HepG2 (cell line): ENCODE data around the gene DRC7. TPM values are rescaled to one million over a fixed set of nuclear protein-coding genes. Genes with fewer than 3 reads are reported as not detected.

ENCODE experiments used
- AKAP8 ChIP-seq: sonication (generic); formaldehyde crosslinking; IDR thresholded peaks from 2 replicates; pipeline ENCODE4 v1.5.1; 2020; ENCODE audit warnings: mild to moderate bottlenecking, missing genetic modification reagents
- ELF1 ChIP-seq: sonication (generic); formaldehyde crosslinking; IDR thresholded peaks from 2 replicates; pipeline ENCODE4 v1.4.0; 2020; ENCODE audit warnings: missing genetic modification reagents
- FOSL2 ChIP-seq: sonication (generic); formaldehyde crosslinking; IDR thresholded peaks from 2 replicates; pipeline ENCODE4 v1.4.0; 2020; ENCODE audit warnings: missing genetic modification reagents
- HHEX ChIP-seq: IDR thresholded peaks from 2 replicates; pipeline ENCODE4 v1.6.1; 2016; ENCODE audit warnings: control low read depth
- KDM2A ChIP-seq: sonication (generic); formaldehyde crosslinking; IDR thresholded peaks from 2 replicates; pipeline ENCODE4 v1.4.0; 2020; ENCODE audit warnings: low read depth, missing genetic modification reagents, borderline replicate concordance
- KLF15 ChIP-seq: sonication (generic); formaldehyde crosslinking; IDR thresholded peaks from 2 replicates; pipeline ENCODE4 v1.8.1; 2023; ENCODE audit warnings: borderline replicate concordance, mild to moderate bottlenecking, inconsistent platforms, missing genetic modification reagents, mixed read lengths
- MLX ChIP-seq: IDR thresholded peaks from 2 replicates; pipeline ENCODE4 v1.6.1; 2016
- NCOA1 ChIP-seq: sonication (generic); formaldehyde crosslinking; IDR thresholded peaks from 2 replicates; pipeline ENCODE4 v1.9.0; 2021; ENCODE audit warnings: missing genetic modification reagents
- POLR2AphosphoS5 ChIP-seq: IDR thresholded peaks from 2 replicates; pipeline ENCODE4 v1.6.1; 2012; ENCODE audit warnings: low read depth, low read length
- SOX13 ChIP-seq, 3 experiments: fragments of 450-650 bp in 1 of 3; sonication (generic) in 1 of 3; formaldehyde crosslinking in 1 of 3; IDR thresholded peaks in 2 of 3; conservative IDR thresholded peaks in 1 of 3; 2 replicates each; pipeline versions ENCODE4 v1.5.0 to v1.6.1; 2016 to 2020; ENCODE audit warnings: antibody characterized with exemption in 1 of 3, mild to moderate bottlenecking in 1 of 3, missing compliant biosample characterization in 1 of 3, missing genetic modification reagents in 1 of 3, moderate library complexity in 1 of 3
- TEAD2 ChIP-seq: sonication (generic); formaldehyde crosslinking; IDR thresholded peaks from 2 replicates; pipeline ENCODE4 v1.9.0; 2021; ENCODE audit warnings: missing genetic modification reagents
- ZNF17 ChIP-seq: sonication (generic); formaldehyde crosslinking; IDR thresholded peaks from 2 replicates; pipeline ENCODE4 v1.5.0; 2020; ENCODE audit warnings: mild to moderate bottlenecking, missing genetic modification reagents
- ZNF782 ChIP-seq: sonication (generic); formaldehyde crosslinking; IDR thresholded peaks from 2 replicates; pipeline ENCODE4 v1.4.0; 2020; ENCODE audit warnings: missing genetic modification reagents, mild to moderate bottlenecking, borderline replicate concordance
- ZUFSP ChIP-seq: sonication (generic); formaldehyde crosslinking; IDR thresholded peaks from 2 replicates; pipeline ENCODE4 v1.9.0; 2021; ENCODE audit warnings: missing genetic modification reagents, mild to moderate bottlenecking, borderline replicate concordance
- polyA plus RNA-seq, 8 experiments: library from polyadenylated mRNA; depleted of rRNA in 3 of 8; stranded (reverse) in 7 of 8; unstranded in 1 of 8; fragments of >200 nt; fragmentation: Illumina TruSeq in 4 of 8; extraction: Trizol in 4 of 8; gene quantifications; 2 replicates each; pipeline versions ENCODE4 v1.2.1 to v1.2.3, GENCODE V29; 2011 to 2016; ENCODE audit warnings: low read depth in 4 of 8, missing spikeins in 1 of 8, mixed read lengths in 1 of 8; ENCODE audit not compliant: insufficient read depth in 1 of 8
- total RNA-seq, 5 experiments: library from RNA; depleted of rRNA; stranded (reverse); fragments of >200 nt; fragmentation: Illumina TruSeq; extraction: Trizol; gene quantifications; 2 replicates each; pipeline ENCODE4 v1.2.3, GENCODE V29; 2016; ENCODE audit warnings: low read depth in 1 of 5
- TF ChIP-seq, protein P1 (sequence below): sonication (generic); formaldehyde crosslinking; IDR thresholded peaks from 2 replicates; pipeline ENCODE4 v1.4.0; 2020; ENCODE audit warnings: missing genetic modification reagents
- TF ChIP-seq, protein P2 (sequence below): sonication (generic); formaldehyde crosslinking; IDR thresholded peaks from 2 replicates; pipeline ENCODE4 v1.4.0; 2020; ENCODE audit warnings: missing genetic modification reagents, borderline replicate concordance
- TF ChIP-seq, protein P3 (sequence below): sonication (generic); formaldehyde crosslinking; IDR thresholded peaks from 2 replicates; pipeline ENCODE4 v1.4.0; 2020; ENCODE audit warnings: mild to moderate bottlenecking, missing genetic modification reagents

Gene DRC7
- total and polyA plus RNA-seq, 2 of the 13 experiments (the other 11 are each of a cell fraction or from before 2014, with no cell fraction given) = 2.7 to 3.4 TPM

GRCh38 chr16:57734925-57735754 is 40.5 kb downstream of the DRC7 start (continued):
- TF ChIP-seq ZUFSP (CRISPR knock-in tag) (no peak), AKAP8 (CRISPR knock-in tag) (0 out of 2 replicates have a peak, but pooled peaks have one; percentile 88), ZNF782 (CRISPR knock-in tag) (0 out of 2 replicates have a peak, but pooled peaks have one; percentile 23), HHEX (no peak), MLX (no peak), KDM2A (CRISPR knock-in tag) (peak; percentile 54; the same call in 1 of the 2 replicates), ZNF17 (CRISPR knock-in tag) (no peak; the same call in 1 of the 2 replicates), TEAD2 (CRISPR knock-in tag) (no peak), NCOA1 (CRISPR knock-in tag) (peak; percentile 83; the same call in 1 of the 2 replicates), ELF1 (CRISPR knock-in tag) (peak; percentile 91), KLF15 (peak; percentile 84; the same call in 1 of the 2 replicates), POLR2AphosphoS5 (peak; percentile 84), FOSL2 (CRISPR knock-in tag) (peak; percentile 19; the same call in 1 of the 2 replicates), SOX13 (IDR thresholded peaks at IDR 0.05) (no peak), SOX13 (CRISPR knock-in tag; conservative IDR thresholded peaks at IDR 0.05 in 1 of 2, IDR thresholded peaks at IDR 0.05 in 1 of 2) (peak in 1 of 2 experiments; percentile 20; a peak in 1 of 4 replicates)
- TF ChIP-seq, protein P1, sequence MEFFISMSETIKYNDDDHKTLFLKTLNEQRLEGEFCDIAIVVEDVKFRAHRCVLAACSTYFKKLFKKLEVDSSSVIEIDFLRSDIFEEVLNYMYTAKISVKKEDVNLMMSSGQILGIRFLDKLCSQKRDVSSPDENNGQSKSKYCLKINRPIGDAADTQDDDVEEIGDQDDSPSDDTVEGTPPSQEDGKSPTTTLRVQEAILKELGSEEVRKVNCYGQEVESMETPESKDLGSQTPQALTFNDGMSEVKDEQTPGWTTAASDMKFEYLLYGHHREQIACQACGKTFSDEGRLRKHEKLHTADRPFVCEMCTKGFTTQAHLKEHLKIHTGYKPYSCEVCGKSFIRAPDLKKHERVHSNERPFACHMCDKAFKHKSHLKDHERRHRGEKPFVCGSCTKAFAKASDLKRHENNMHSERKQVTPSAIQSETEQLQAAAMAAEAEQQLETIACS = no peak
- TF ChIP-seq, protein P2, sequence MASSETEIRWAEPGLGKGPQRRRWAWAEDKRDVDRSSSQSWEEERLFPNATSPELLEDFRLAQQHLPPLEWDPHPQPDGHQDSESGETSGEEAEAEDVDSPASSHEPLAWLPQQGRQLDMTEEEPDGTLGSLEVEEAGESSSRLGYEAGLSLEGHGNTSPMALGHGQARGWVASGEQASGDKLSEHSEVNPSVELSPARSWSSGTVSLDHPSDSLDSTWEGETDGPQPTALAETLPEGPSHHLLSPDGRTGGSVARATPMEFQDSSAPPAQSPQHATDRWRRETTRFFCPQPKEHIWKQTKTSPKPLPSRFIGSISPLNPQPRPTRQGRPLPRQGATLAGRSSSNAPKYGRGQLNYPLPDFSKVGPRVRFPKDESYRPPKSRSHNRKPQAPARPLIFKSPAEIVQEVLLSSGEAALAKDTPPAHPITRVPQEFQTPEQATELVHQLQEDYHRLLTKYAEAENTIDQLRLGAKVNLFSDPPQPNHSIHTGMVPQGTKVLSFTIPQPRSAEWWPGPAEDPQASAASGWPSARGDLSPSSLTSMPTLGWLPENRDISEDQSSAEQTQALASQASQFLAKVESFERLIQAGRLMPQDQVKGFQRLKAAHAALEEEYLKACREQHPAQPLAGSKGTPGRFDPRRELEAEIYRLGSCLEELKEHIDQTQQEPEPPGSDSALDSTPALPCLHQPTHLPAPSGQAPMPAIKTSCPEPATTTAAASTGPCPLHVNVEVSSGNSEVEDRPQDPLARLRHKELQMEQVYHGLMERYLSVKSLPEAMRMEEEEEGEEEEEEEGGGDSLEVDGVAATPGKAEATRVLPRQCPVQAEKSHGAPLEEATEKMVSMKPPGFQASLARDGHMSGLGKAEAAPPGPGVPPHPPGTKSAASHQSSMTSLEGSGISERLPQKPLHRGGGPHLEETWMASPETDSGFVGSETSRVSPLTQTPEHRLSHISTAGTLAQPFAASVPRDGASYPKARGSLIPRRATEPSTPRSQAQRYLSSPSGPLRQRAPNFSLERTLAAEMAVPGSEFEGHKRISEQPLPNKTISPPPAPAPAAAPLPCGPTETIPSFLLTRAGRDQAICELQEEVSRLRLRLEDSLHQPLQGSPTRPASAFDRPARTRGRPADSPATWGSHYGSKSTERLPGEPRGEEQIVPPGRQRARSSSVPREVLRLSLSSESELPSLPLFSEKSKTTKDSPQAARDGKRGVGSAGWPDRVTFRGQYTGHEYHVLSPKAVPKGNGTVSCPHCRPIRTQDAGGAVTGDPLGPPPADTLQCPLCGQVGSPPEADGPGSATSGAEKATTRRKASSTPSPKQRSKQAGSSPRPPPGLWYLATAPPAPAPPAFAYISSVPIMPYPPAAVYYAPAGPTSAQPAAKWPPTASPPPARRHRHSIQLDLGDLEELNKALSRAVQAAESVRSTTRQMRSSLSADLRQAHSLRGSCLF (CRISPR knock-in tag) = 0 out of 2 replicates have a peak, but pooled peaks have one; percentile 46
- TF ChIP-seq, protein P3, sequence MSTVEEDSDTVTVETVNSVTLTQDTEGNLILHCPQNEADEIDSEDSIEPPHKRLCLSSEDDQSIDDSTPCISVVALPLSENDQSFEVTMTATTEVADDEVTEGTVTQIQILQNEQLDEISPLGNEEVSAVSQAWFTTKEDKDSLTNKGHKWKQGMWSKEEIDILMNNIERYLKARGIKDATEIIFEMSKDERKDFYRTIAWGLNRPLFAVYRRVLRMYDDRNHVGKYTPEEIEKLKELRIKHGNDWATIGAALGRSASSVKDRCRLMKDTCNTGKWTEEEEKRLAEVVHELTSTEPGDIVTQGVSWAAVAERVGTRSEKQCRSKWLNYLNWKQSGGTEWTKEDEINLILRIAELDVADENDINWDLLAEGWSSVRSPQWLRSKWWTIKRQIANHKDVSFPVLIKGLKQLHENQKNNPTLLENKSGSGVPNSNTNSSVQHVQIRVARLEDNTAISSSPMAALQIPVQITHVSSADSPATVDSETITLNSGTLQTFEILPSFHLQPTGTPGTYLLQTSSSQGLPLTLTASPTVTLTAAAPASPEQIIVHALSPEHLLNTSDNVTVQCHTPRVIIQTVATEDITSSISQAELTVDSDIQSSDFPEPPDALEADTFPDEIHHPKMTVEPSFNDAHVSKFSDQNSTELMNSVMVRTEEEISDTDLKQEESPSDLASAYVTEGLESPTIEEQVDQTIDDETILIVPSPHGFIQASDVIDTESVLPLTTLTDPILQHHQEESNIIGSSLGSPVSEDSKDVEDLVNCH (CRISPR knock-in tag) = no peak
